Mucosa of rectum (tissue), 2 donors: ENCODE data around the gene PDIA5.

ENCODE experiments used
- H3K27ac ChIP-seq, 2 donors: one replicate each; pipeline ENCODE4 v1.7.0; 2013; ENCODE audit warnings: inconsistent platforms in 2 of 2, low read depth in 2 of 2, low read length in 2 of 2
- H3K27me3 ChIP-seq, 2 donors: one replicate each; pipeline ENCODE4 v1.7.0; 2013; ENCODE audit warnings: low read length in 2 of 2; ENCODE audit not compliant: control insufficient read depth in 2 of 2, insufficient read depth in 2 of 2
- H3K36me3 ChIP-seq, 2 donors: one replicate each; pipeline ENCODE4 v1.7.0; 2013; ENCODE audit warnings: low read length in 2 of 2; ENCODE audit not compliant: control insufficient read depth in 2 of 2, insufficient read depth in 2 of 2
- H3K4me1 ChIP-seq, 2 donors: one replicate each; pipeline ENCODE4 v1.7.0; 2013; ENCODE audit warnings: low read length in 2 of 2, mild to moderate bottlenecking in 1 of 2; ENCODE audit not compliant: control insufficient read depth in 2 of 2, insufficient read depth in 2 of 2
- H3K4me3 ChIP-seq, 2 donors: one replicate each; pipeline ENCODE4 v1.7.0; 2013; ENCODE audit warnings: low read length in 2 of 2
- H3K9ac ChIP-seq, 2 donors: one replicate each; pipeline ENCODE4 v1.7.0; 2013; ENCODE audit warnings: low read length in 2 of 2, low read depth in 1 of 2, mild to moderate bottlenecking in 1 of 2
- H3K9me3 ChIP-seq, 2 donors: one replicate each; pipeline ENCODE4 v1.7.0; 2013; ENCODE audit warnings: low read length in 2 of 2; ENCODE audit not compliant: control insufficient read depth in 2 of 2
- donor health status: healthy.
- donor health status: Normal muscosa, but diverticular disease.

The PDIA5 gene

DNA sequence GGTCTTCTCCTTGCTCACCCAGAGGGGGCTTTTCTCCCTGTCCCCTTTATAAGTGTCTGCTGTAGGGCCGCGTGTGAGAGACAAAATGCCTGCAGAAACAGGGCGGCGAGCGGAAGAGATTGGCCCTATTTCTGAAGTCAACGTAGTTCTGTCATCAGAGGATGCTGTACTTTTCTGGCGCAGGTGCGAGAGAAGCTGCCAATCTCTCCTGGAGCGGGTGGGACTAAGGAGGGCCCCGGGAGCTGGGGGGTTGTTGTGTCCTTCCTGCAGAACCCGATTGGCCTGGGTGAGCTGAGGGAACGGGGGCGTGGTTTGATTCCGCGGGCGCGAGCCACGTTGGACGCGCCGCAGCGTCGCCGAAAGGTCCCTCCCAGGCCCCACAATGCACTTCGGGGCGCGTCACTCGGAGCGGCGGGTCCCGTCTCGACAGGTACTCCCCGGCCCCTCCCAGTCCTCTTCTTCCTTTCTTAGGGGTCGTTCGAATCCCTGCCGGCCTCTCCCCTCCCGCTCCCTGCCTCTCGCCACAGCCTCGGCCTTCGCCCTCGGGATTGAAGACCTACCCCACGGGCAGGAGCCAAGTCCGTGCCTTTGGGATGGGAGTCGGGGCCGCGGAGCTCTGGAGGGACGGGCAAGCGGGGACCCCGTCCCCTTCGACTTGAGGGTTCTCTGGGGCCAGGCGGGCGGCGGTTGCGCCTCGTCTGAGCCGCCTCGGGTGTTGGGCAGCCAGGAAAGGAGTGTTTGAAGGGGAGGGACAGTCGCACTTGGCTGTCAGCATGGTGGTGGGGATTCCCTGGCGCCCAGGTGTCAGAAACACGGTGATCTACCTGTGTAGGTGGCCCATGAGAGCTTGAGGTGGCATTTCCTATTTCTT lies 135.0 kb downstream of the PDIA5 start, which contains the start of gene SEC22A:
Gene SEC22A, plus strand, starts transcription at position 387 of the 871 bp plus-strand sequence. CDS start 7,275 bp downstream, outside the sequence.
- peak within 1 kb of the TSS; percentile 78 to 91 for H3K27ac ChIP-seq
- peaks cover 5 to 8% of the 10 kb centered on the region in 2 donors for H3K4me1 ChIP-seq
- H3K9me3 ChIP-seq, result no peaks in the 10 kb centered on the region
- H3K9ac ChIP-seq, result peak within 1 kb of the TSS; percentile 98 to 99
- no peaks in the 10 kb centered on the region for H3K36me3 ChIP-seq
- no peaks in the 10 kb centered on the region for H3K27me3 ChIP-seq
- H3K4me3 ChIP-seq, result peak within 1 kb of the TSS; percentile 97 to 100

DNA sequence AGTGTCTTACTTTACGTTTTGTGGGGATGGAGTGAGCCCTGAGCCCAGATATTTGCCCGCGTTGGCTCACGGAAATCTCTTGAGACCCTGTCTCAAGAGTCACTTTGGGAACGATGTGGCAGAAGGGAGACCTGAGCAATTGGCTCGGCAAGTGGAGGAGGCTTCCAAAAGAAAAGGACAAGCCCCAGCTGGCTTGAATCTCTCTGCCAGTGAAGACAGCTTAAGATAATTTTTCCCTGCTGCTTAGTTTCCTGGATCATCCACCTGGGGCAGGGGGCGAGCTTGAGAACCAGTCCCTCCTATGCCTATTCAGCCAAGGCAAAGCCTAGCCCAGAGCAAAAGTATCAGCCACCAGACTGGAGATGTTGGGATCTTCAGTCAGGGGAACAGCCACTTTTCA lies 135.6 kb downstream of the PDIA5 start:
- Histone ChIP-seq H3K4me1 (peaks cover 5 to 8% of the 10 kb centered on the region in 2 donors), H3K4me3 (peak overlapping the region; percentile 97 to 100), H3K36me3 (no peaks in the 10 kb centered on the region), H3K27me3 (no peaks in the 10 kb centered on the region), H3K9me3 (no peaks in the 10 kb centered on the region), H3K9ac (peak overlapping the region; percentile 98 to 99), H3K27ac (peak overlapping the region; percentile 78 to 91)
